Stimulated activated CD8-positive, alpha-beta memory T cell treated with anti-CD3 and anti-CD28 coated beads, Interleukin-15, amount 100 ng/mL, for 48 hours (primary cell): Measurements from ENCODE around the gene TBCB.
"Not testable (repeated sequence)": the region's sequence is repeated elsewhere in the genome, so short reads cannot be mapped to it uniquely, and the experiment has no call there.

Experiments
- DNase-seq, 2 donors: peaks; one replicate each; pipeline ENCODE4 v3.0.0-alpha.2; 2020; ENCODE audit warnings: low read depth in 2 of 2

The TBCB gene

GRCh38 chr19:36173846-36174245 lies 58.6 kb downstream of the TBCB start:
- DNase-seq = not testable (repeated sequence)
